Measurements from ENCODE around the gene DLG2. TPM values are rescaled to one million over a fixed set of nuclear protein-coding genes. Genes with fewer than 3 reads are reported as not detected.

Gene DLG2
- total and polyA plus RNA-seq, 2 of the 8 experiments (the other 6 are each of a cell fraction or from before 2014, with no cell fraction given): 1.7 to 14.3 TPM

DNA sequence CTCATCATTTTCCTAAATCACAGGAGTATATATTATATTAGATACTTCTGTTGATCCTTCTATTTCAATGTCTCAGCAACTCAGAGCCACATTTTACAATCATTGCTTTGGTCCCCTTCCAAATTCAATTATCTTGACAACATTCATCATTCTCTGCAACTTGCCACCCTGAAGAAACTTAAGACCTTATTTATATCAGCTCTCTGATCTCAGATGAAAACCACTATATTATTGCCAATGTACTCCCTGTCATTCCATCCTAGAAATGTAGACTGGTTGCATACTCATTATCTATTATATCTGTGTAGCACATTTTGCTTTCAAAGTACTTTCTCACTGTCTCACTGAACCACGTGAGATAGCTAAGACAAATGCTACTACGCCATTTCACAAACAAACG is 379.3 kb downstream of the DLG2 start (continued):
- TF ChIP-seq FOSL1 (IDR thresholded peaks at IDR 0.05; ENCODE audit: insufficient read depth, low read depth, low read length): no peak
- no peak for TF ChIP-seq SIX5 (IDR thresholded peaks at IDR 0.05; ENCODE audit: low read depth, low read length)
- no peak for TF ChIP-seq POLR2AphosphoS5 (IDR thresholded peaks at IDR 0.05; ENCODE audit: low read depth, low read length)
- TF ChIP-seq, protein P1, sequence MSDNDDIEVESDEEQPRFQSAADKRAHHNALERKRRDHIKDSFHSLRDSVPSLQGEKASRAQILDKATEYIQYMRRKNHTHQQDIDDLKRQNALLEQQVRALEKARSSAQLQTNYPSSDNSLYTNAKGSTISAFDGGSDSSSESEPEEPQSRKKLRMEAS (IDR thresholded peaks at IDR 0.05): no peak
